ENCODE measurements around the gene MEI1.
"Not testable (repeated sequence)": the region's sequence is repeated elsewhere in the genome, so short reads cannot be mapped to it uniquely, and the experiment has no call there.

The MEI1 gene

DNA sequence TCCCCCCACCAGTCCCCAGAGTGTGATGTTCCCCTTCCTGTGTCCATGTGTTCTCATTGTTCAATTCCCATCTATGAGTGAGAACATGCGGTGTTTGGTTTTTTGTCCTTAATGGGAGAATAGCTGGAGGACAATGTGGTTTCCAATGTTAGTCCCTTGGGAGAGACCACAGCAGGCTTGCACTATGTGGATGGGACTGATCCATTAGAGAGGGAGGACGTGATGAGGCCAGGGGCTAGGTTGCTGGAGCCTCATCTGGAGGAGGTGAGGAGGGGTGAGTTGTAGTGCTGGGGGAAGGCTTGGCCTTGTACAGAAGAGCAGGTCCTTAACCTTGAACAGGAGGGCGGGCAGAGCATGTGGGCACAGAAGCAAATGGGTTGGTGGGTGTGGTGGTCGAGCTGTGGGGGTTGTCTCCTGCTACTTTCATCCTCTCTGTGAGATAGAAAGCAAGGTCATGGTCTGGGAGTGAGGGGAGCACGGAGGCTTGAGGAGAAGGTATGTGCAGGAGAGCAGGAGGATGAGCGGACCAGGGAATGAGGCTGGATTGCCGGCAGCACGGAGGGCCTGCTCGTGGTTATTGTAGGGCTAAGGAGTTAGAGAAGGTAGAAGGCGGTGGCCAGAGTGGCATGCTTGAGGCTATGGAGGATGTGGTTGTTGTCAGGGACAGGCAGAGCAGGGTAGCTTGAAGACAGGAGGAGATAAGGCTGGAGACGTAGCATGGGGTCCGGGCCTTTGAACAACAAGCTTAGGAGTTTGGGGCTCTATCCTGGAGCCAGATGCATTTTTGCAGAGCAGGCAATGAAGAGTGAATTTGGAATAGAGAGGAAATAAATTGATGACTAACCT lies 122.4 kb downstream of the MEI1 start:
- no peak for DNase-seq (ENCODE audit: low read depth in 2 of 2)

DNA sequence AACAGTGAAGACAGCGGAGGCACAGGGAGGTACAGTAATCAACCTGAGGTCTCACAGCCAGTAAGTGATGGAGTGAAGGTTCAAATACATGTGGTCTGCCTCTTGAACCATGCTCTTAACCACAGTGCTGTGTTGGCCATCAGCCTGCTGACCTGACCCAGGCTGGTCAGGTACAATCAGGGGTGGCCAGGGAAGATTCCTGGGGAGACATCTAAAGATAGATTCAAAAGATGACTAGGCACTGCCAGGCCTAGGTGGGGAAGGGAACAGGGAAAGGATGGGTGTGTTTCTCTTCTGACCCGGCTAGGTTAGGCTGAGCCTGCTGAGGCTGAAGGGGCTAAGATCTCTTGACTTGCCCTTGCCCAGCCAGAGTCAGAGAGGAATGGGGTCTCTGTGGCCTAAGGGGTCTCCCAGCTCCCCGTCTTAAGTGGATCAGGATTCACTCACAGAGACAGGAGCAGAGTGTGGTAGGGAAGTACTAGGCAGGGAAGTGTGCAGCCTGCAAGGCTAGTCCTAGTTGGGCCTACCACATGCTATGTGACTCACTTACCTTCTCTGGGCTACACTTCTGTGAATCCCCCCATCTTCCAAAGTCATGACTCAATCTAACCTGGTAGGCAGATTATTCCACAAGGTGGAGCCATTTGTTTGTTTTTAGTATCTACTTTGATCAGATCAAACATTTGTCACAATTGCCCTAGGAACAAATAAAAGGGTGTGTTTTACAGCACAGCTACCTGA lies 123.2 kb downstream of the MEI1 start:
- DNase-seq (ENCODE audit: low read depth in 2 of 2) = peak; percentile 27 to 33

DNA sequence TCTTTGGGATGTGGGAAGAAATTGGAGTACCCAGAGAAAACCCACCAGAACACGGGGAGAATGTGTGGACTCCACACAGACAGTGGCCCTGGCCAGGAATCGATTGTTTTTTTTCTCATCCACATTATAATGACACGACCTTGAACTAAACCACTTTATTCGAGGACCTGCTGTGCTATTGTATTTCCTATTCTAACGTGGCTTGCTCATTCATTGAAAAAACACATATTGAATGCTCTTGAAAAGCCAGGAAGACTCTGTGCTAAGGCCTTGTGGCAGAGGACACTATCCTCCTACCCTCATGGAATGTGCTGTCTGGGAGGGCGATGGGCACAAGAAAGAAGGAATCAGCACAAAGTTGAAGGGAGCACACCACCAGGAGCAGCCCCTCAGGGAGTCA lies 124.5 kb downstream of the MEI1 start:
- no peak for DNase-seq (ENCODE audit: low read depth in 2 of 2)

DNA sequence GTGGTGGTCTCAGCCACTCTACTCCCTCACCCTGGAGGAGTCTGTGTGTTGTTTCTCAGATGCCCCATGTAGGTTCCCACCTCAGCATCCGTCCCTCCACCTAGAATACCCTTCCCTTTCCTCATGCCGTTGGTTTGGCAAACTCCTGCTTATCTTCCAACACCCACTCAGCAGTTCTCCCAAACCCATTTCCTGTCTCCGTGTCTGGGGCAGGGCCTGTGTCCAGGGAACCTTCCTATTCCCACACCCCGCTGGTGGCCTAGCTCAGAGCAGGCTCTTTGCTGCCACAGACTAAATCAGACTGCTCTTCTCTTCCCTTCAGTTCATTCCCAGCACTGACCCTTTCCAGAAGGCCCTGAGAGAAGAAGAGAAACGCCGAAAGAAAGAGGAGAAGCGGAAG lies 126.1 kb downstream of the MEI1 start:
- no peak for DNase-seq (ENCODE audit: low read depth in 2 of 2)

DNA sequence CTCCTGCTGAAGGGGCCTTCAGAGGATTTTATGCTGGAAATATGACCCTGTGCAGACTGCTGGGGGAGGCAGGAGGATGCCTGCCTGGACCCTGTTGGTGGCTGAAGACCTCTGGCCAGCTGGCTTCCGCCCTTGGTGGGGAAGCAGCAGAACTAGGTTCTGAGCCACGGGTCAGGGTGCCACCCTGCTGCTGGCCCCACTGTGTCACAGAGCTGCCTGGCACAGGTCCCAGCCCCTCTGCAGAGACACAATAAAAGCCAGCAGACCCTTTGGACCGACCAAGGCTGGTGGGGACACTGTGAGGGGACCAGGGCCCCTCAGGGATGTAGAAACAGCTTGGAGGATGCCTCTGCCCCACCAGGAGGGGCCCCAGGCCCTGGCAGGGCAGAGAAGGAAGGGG lies 126.7 kb downstream of the MEI1 start:
- no peak for DNase-seq (ENCODE audit: low read depth in 2 of 2)

DNA sequence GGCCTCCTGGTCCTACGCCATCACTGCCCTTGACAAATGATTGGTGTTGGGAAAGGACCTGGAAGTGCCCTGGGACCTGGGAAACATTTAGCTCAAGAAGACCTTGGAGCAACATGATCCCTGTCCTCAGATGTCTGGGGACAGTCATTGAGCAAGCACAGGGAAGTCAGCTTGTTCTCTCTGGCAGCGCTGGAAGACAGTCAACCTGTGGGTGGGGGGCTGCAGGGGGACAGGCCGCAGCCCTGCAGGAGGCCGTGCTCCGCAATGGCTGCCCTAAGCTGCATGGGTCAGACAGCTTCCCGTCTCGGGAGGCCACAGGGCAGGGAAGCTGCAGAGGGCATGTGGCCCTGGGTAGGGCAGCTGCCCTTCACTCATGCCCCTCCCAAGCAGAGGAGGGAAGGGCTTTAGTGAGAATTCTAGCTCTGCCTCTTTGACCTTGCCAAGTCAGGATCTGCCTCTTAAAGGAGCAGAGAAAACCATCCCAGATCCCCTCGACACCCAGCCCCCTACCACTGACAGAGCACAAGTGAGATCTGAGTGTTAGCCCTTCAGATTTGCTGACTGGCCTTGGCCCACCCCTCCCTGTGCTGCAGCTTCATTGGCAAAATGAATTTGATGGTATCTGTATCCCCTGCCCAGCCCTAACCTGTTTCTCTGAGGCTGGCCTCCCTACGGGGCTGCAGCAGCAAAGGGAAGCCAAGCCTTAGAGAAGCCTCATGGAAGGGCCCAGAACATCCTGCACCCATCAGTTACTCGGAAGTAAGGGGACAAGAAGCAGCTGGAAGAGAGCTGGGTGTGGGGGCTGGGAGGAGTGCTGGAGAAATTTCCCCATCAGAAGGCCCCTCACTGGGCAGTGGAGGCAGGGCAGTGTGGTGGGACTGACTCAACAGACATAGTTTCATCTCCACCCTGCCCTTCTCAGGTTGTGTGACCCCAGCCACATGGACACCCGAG lies 127.4 kb downstream of the MEI1 start:
- DNase-seq (ENCODE audit: low read depth in 2 of 2) = no peak

DNA sequence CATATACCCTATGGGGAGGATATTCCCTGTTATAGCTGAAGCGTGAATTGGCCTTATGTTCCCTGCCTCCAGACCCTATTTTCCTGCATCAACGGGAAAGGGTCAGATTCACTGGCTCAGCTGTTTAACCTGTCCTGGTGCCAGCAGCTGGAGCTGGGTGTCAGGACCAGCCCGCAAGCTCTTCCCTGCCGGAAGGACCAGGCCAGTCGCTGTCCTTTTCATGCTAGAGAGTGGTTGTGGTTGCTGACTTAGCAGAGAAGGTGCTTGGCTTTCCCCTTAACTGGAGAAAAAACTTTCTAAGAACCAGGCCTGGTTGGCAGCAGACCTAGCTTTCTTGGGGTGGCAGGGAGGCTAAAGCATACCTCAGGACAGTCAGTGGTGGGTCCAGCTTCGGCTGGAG lies 128.4 kb downstream of the MEI1 start:
- no peak for DNase-seq (ENCODE audit: low read depth in 2 of 2)

DNA sequence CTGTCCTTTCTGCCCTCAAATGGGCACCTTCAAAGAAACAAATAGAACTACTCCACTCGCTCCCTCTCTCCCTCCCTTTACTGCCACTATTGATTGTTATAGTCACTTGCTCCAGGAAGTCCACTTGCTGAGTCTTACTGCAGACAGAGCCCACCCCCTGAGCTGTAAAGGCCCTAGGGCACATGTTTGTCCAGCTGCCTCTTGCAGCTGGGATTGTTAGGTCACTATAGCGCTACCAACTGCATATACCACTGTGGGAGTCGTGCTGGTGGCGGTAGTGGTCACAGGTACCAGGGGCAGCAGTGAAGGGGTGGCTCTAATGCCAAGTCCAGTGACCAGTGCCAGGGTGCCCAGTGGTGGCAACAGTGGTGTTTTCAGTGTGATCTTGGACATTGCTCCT lies 129.2 kb downstream of the MEI1 start:
- DNase-seq (ENCODE audit: low read depth in 2 of 2) = no peak

DNA sequence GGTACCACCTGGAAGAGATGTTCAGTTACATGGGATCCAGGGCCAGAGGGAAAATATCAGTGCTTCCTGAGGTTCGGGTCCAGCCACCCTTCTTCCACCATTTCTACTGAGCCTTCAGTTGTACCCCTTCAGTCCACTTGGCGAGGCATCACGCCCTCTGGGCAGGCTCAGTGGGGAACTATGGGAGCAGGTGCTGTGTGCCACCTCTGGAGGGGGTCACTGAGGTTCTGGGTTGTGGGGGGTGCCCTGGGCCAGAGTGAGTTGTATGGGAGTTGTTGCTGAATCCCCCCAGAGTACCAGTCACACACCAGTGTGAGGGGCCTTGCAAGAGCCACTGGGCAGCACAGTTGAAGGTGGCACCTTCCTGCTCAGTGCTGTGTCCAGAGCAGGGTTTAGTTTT lies 130.9 kb downstream of the MEI1 start:
- no peak for DNase-seq (ENCODE audit: low read depth in 2 of 2)

DNA sequence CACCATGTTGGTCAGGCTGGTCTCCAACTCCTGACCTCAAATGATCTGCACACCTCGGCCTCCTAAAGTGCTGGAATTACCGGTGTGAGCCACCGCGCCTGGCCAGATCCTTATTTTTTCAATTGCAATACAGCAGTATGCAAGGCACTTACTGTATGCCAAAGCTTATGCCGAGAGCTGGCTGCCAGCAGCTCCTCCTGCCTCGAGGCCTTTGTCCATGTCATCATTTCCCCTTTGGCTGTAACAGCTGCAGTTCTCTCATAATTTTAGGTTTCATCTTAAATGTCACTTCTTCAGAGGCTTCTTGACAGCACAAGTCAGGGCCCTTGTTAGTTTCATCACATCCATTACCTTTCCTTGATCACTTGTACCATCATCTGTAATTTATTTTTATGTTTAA lies 132.1 kb downstream of the MEI1 start:
- DNase-seq (ENCODE audit: low read depth in 2 of 2) = no peak

DNA sequence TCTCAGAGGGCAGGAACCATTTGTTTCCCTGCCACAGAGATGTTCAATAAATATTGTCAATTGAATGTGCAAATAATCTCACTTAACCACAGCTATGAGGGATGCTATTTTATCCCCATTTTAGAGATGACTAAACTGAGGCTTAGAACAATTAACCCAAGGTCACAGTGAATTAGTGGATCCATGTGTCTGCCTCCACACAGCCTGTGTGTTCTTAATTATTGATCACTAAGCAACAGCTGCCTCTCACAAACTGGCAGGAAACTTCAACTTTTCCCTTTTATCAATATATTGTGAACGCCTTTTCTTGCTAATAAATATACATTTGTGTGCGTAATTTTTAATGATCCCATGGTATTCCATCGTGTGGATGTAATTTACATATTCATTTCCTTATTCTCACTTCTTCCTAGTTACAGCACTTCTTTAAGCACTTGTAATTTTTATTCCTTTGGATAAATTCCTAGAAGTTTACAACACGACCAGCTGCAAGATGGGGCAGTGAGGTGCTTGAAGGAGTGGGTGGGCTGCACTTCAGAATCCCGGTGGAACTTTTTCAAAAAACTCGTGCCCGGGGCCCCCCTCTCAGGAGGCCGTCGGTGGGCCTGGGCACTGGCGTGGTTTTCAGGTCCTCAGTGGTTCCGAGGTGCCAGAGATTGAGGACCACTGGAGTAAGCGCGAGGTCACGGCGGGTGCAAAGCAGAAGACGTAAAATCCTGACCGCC lies 132.7 kb downstream of the MEI1 start:
- no peak for DNase-seq (ENCODE audit: low read depth in 2 of 2)

DNA sequence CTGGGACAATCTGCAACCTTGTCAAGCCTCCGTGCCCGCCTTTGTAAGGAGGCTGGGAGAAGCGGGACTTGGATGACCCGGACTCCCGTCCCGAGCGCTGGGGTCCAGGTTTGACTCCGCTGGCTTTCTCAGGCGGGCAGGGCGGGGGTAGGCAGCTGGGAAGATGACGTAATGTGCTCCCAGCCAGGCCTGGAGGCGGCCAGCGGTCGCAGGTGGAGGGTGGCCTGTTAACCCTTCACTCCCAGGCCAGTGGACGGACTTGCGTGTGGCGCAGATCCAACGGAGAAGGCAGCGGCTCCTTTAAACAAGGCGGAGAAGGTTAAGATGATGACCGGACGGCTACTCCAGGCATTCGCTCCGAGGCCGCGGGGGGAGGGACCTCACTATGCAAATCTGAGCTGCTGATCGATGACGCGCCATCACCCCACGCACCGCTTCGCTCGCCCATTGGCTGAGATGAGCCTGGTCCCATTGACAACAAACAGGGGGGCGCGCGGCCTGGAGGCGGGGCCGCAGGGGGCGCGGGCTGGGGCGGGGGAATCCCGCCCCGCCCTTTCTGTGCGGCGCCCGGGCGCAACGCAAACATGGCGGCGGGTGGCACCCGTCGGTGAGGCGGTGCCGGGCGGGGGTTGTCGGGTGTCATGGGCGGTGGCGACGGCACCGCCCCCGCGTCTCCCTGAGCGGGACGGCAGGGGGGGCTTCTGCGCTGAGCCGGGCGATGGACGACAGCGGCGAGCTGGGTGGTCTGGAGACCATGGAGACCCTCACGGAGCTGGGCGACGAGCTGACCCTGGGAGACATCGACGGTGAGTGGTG lies 133.5 kb downstream of the MEI1 start, which contains the start of gene SREBF2:
TSS of gene SREBF2 (plus strand) at position 553 of the 816 bp plus-strand sequence. CDS start at position 719, 166 bp downstream.
- DNase-seq (ENCODE audit: low read depth in 2 of 2) = peak; percentile 97

DNA sequence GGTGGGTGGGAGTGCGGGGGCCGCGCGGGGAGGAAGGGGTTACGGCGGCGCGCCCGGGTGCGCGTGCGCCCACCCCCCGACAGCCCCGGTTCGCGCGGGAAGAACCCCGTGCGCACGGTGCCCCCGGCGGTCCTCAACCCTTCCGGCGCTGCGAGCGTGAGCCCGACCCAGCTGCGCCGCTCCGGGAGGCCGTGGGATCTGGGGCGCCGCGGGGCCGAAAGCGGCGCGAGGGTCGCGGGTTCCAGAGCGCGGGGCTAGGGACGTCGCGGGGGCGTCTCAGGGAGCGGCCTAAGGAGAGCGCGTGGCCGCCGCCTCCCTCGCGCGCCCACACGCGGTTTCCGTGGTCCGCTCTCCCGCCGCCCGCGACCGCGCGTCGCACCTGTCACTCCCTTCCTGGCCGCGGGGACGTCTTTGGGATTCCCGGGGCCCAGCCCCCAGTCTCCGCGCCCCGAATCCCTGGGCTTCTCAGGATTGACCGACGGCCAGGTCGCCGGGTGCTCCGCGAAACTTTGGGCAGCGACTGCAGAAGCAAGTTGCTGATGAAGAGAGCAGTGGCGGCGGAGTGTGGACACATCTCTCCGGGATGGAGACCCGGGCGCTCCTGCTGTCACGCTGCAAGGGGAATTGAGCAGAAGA lies 134.2 kb downstream of the MEI1 start:
- no peak for DNase-seq (ENCODE audit: low read depth in 2 of 2)

DNA sequence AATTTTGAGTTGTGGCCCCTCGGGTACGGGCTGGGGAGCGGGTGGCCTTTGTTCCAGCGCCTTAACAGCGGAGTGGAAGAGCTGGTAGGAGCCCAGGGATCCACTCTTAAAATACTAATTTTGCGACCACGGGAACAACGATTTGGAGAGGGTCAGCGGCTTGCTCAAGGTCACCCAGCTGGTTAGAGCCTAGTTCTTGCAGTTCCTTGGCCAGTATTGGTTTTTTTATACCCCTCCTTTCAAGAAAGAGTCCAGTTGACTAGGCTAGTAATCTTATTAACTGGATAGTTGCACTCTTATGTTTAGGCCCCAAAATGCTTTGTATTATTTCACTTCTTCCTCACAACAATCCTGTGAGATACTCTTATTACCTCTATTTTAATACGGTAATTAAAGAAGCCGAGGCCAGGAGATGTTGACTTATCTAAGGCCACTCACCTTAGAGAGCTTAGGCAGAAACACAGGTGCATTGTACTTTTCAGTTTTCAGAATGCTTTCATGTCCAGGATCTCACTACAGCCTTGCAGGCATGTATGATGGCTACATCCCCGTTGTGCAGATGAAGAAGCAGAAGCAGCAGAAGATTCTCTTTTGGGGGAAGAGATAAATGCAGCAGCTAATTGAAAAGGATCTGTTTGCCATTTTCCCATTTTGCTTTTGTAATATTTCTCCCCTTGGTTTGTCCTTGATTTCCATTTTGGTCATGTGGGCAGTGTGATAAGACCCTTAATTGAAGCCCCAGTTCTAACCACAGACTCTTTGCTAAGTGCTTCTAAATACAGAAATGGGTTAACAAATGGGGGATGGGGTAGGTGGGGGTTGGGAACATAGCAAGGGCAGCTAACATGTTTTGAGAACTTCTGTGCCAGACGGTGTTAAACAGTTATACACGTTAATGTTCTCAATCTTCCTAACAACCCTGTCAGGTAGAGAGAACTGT lies 135.0 kb downstream of the MEI1 start:
- no peak for DNase-seq (ENCODE audit: low read depth in 2 of 2)

DNA sequence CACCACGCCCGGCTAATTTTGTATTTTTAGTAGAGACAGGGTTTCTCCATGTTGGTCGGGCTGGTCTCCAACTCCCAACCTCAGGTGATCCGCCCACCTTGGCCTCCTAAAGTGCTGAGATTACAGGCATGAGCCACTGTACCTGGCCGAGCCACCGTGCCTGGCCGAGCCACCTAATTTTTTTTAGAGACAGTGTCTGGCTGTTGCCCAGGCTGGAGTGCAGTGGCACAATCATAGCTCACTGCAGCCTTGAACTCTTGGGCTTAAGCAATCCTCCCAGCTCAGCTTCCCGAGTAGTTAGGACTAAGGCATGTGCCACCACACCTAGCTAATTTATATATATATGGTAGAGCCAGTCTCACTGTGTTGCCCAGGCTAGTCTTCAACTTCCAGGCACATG lies 136.2 kb downstream of the MEI1 start:
- not testable (repeated sequence) for DNase-seq (ENCODE audit: low read depth in 2 of 2)

DNA sequence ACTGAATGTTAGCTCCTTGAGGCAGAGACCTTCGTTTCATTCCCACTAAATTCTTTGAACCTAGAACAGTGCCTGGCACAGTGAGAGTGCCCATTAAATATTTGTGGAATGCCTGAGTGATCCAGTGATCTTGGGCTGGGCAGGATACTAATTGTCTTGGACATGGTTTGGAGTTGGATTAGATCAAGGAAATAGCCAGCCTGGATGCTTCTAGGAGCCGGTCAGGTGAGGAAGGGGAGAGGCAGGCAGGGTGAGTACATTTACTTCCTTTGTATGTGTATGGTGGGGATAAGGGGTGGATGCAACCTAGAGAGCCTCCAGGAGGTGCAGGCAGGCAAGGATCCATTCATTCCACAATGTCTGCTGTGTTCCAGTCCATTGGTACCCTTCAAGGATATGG lies 137.2 kb downstream of the MEI1 start:
- no peak for DNase-seq (ENCODE audit: low read depth in 2 of 2)

DNA sequence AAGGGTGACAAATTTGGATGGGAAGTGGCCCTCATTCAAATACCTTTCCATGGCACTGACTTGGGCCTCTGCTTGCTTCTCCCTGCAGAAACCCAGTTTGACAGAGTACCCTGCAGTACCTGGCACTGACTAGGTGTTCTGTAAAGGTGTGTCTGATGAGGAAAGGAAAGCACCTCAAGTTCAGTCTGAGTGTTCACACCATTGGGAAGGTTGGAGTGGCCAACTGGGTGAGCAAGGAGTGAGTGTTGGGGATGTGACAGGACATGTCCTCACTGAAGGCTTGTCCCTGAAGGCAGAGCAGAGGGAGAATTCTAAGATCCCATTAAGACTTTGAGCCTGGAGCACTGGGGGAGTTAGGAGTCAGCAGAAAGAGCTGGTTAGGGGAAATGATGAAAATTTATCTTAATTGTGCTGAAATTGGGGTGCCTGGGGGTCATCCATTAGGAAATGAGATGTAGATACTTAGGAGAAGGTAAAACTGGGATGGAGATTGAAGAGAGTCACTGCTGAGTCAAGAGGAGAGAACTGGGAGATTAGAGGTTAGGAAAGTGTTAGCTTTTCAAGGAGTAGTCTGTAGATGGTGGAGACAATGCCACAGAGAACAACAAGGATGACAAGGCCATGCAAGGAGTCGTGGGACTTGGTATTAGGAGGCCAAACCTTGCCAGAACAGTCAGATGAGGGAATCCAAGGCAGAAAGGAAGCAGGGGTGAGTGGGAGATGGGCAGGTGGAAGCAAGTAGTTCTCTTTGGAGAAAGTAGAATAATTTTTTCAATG lies 139.7 kb downstream of the MEI1 start:
- DNase-seq (ENCODE audit: low read depth in 2 of 2) = no peak

DNA sequence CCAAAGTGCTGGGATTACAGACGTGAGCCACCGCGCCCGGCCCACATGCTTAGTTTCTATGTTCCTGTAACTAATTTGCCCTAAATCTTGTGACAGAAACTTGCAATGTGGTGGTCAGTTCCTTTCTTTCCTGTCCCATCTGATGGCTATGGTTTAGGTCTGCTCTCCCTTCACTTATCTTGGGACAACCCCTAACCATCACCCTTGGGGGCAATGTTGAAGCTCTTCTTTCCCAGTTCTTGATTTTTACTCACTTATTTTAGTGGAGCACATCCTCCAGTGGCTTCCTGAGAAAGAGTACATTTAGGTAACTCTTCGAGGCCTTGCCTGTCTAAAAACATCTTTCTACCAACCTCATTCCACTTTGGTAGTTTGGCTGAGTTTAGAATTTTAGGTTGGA lies 140.9 kb downstream of the MEI1 start:
- DNase-seq (ENCODE audit: low read depth in 2 of 2) = no peak

Data from fibroblast of skin of left biceps (primary cell).